Uterus (tissue), 4 donors: ENCODE results near the gene CMTR1. TPM values are rescaled to one million over a fixed set of nuclear protein-coding genes. Genes with fewer than 3 reads are reported as not detected.

ENCODE experiments used
- DNase-seq, 2 donors: peaks; one replicate each; pipeline ENCODE4 v3.0.0-alpha.2; 2019 to 2020
- H3K27ac ChIP-seq, 2 donors: fragments of 200-600 bp; sonication (generic); 1 replicate in 1 of 2; 2 replicates in 1 of 2; pipeline ENCODE4 v1.5.1; 2016 to 2018
- H3K27me3 ChIP-seq, 2 donors: fragments of 200-600 bp; sonication (generic); one replicate each; pipeline ENCODE4 v1.5.1; 2018 to 2019; ENCODE audit warnings: control low read depth in 1 of 2
- H3K36me3 ChIP-seq, 2 donors: fragments of 200-600 bp; sonication (generic); one replicate each; pipeline ENCODE4 v1.5.1; 2019; ENCODE audit warnings: control low read depth in 1 of 2
- H3K4me1 ChIP-seq, 2 donors: fragments of 200-600 bp; sonication (generic); one replicate each; pipeline ENCODE4 v1.5.1; 2018 to 2019; ENCODE audit warnings: control low read depth in 1 of 2
- H3K4me3 ChIP-seq, 2 donors: fragments of 200-600 bp; sonication (generic); 1 replicate in 1 of 2; 2 replicates in 1 of 2; pipeline ENCODE4 v1.5.1; 2018 to 2019; ENCODE audit warnings: mild to moderate bottlenecking in 1 of 2
- H3K9me3 ChIP-seq, 2 donors: fragments of 200-600 bp; sonication (generic); one replicate each; pipeline ENCODE4 v1.5.1; 2019; ENCODE audit warnings: control low read depth in 1 of 2
- CTCF ChIP-seq, 4 experiments: fragments of 200-600 bp in 2 of 4; fragments of 450-650 bp in 2 of 4; sonication (generic) in 2 of 4; IDR thresholded peaks; one replicate each; pipeline ENCODE4 v1.5.1; 2016 to 2019; ENCODE audit warnings: antibody characterized with exemption in 4 of 4, mild to moderate bottlenecking in 2 of 4, moderate library complexity in 1 of 4
- POLR2A ChIP-seq, 2 donors: fragments of 450-650 bp; IDR thresholded peaks; one replicate each; pipeline ENCODE4 v1.6.1; 2016; ENCODE audit warnings: antibody characterized with exemption in 2 of 2, mild to moderate bottlenecking in 1 of 2, moderate library complexity in 1 of 2
- intact Hi-C: fragments of 100-400 bp; cut with DNase I; formaldehyde crosslinking; loops from one replicate; pipeline ENCODE4 v1.15.1; 2023; ENCODE audit warnings: low total_unique reads
- total RNA-seq, 4 donors: library from RNA; depleted of rRNA in 3 of 4; stranded (reverse); fragments of >200 nt in 3 of 4; gene quantifications; one replicate each; pipeline versions ENCODE4 v1.1.0 to v1.2.4, GENCODE V29; 2014 to 2023
- donor health status: DM: yes; HTN: yes; CAD: no.

Gene CMTR1
- total RNA-seq, 4 donors from 2014 or later = 5.9 to 54.9 (median 31.0) TPM

- no peak overlapping the region for H3K27ac ChIP-seq
- intact Hi-C loops = loop anchor here (10.0 kb wide), 1 partner anchor 212 kb away; the partner anchor contains the start of gene MDGA1
- no peaks in the 10 kb centered on the region for H3K36me3 ChIP-seq
- no peaks in the 10 kb centered on the region for H3K27me3 ChIP-seq
- no peaks in the 10 kb centered on the region for H3K4me1 ChIP-seq
- no peak for TF ChIP-seq POLR2A (IDR thresholded peaks at IDR 0.05)
- TF ChIP-seq CTCF (IDR thresholded peaks at IDR 0.05) = no peak
- H3K4me3 ChIP-seq = no peak overlapping the region
- H3K9me3 ChIP-seq = no peaks in the 10 kb centered on the region
- no peak for DNase-seq
These were observed 49.7 kb downstream of the CMTR1 start for GRCh38 chr6:37482606-37483251.

GRCh38 chr6:37483252-37483901, 50.4 kb downstream of the CMTR1 start:
- H3K27me3 ChIP-seq = no peaks in the 10 kb centered on the region
- intact Hi-C loops = loop anchor here (10.0 kb wide), 1 partner anchor 211 kb away; the partner anchor contains the start of gene MDGA1
- no peak for DNase-seq
- no peaks in the 10 kb centered on the region for H3K9me3 ChIP-seq
- H3K4me3 ChIP-seq = no peak overlapping the region
- no peak overlapping the region for H3K27ac ChIP-seq
- TF ChIP-seq POLR2A (IDR thresholded peaks at IDR 0.05) (no peak), CTCF (IDR thresholded peaks at IDR 0.05) (no peak)
- no peaks in the 10 kb centered on the region for H3K36me3 ChIP-seq
- no peaks in the 10 kb centered on the region for H3K4me1 ChIP-seq

- Histone ChIP-seq H3K36me3 (no peaks in the 10 kb centered on the region), H3K4me1 (no peaks in the 10 kb centered on the region), H3K27ac (no peak overlapping the region), H3K9me3 (no peaks in the 10 kb centered on the region), H3K27me3 (no peaks in the 10 kb centered on the region), H3K4me3 (no peak overlapping the region)
- peak; percentile 41 to 61 for DNase-seq
- intact Hi-C loops = loop anchor here (10.0 kb wide), 1 partner anchor 211 kb away; the partner anchor contains the start of gene MDGA1
- TF ChIP-seq CTCF (IDR thresholded peaks at IDR 0.05) (peak; percentile 68 to 75 (median 72)), POLR2A (IDR thresholded peaks at IDR 0.05) (no peak)
These were observed 51.1 kb downstream of the CMTR1 start for GRCh38 chr6:37483917-37484785.

GRCh38 chr6:37484786-37485170, 51.8 kb downstream of the CMTR1 start:
- H3K27ac ChIP-seq = no peak overlapping the region
- H3K4me3 ChIP-seq = no peak overlapping the region
- no peaks in the 10 kb centered on the region for H3K9me3 ChIP-seq
- no peaks in the 10 kb centered on the region for H3K36me3 ChIP-seq
- H3K4me1 ChIP-seq = no peaks in the 10 kb centered on the region
- TF ChIP-seq POLR2A (IDR thresholded peaks at IDR 0.05) = no peak
- no peak for TF ChIP-seq CTCF (IDR thresholded peaks at IDR 0.05)
- intact Hi-C loops = loop anchor here (10.0 kb wide), 1 partner anchor 210 kb away; the partner anchor contains the start of gene MDGA1
- no peak for DNase-seq
- no peaks in the 10 kb centered on the region for H3K27me3 ChIP-seq
